ENCODE measurements around the gene PSKH1.

The PSKH1 gene

DNA sequence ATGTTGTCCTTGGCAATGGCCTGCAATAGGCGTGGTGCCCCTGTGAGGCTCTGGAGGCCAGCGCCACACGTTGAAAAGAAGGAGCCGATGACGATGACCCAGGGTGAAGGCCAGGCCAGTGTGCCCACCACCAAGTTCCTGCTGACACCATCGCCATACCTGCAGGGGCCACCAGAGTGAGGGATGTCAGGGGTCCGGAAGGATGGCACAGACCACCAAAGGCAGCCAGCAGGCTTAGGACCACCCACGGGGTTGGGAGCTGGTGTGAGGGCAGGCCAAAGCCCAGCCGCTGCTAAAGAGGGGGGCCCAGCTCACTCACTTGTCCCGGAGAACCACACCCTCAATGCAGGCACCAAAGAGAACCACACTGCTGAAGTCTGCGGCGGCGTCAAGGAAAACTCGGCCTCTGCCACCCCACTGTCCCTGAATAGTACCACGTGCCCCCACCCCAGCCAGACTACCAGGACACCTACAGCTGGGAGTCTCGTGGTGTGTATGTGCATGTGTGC lies 57.3 kb downstream of the PSKH1 start:
- TF ChIP-seq, protein P1, sequence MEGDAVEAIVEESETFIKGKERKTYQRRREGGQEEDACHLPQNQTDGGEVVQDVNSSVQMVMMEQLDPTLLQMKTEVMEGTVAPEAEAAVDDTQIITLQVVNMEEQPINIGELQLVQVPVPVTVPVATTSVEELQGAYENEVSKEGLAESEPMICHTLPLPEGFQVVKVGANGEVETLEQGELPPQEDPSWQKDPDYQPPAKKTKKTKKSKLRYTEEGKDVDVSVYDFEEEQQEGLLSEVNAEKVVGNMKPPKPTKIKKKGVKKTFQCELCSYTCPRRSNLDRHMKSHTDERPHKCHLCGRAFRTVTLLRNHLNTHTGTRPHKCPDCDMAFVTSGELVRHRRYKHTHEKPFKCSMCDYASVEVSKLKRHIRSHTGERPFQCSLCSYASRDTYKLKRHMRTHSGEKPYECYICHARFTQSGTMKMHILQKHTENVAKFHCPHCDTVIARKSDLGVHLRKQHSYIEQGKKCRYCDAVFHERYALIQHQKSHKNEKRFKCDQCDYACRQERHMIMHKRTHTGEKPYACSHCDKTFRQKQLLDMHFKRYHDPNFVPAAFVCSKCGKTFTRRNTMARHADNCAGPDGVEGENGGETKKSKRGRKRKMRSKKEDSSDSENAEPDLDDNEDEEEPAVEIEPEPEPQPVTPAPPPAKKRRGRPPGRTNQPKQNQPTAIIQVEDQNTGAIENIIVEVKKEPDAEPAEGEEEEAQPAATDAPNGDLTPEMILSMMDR (IDR thresholded peaks at IDR 0.05; ENCODE audit: low read length, missing control alignments): no peak
- DNase-seq (ENCODE audit: low read depth): no peak
- no peak overlapping the region for H3K4me3 ChIP-seq (replicated peaks; ENCODE audit: low read depth, low read length)

DNA sequence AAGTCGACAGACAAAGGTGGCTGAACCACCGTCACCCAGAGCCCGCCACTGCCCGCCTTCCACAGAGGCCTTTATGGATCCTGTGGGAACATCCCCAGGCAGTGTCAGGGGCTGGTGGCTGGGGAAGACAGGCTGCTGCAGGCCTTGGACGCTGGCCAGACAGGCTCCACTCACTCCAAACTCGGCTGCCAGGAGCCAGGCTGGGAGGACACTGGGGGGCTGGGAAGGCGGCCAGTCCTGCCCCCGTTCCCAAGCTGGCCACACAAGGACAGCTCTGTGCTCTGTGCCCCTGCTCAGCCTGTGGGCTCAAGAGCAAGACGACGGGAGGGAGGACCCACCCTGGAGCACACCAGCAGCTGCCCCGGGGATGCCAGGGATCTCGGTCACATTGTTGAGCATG lies 58.4 kb downstream of the PSKH1 start:
- TF ChIP-seq, protein P1 (IDR thresholded peaks at IDR 0.05; ENCODE audit: low read length, missing control alignments): no peak
- DNase-seq (ENCODE audit: low read depth): no peak
- H3K4me3 ChIP-seq (replicated peaks; ENCODE audit: low read depth, low read length): no peak overlapping the region

GRCh38 chr16:67953641-67954375 lies 60.8 kb downstream of the PSKH1 start:
- TF ChIP-seq, protein P1 (IDR thresholded peaks at IDR 0.05; ENCODE audit: low read length, missing control alignments): no peak
- DNase-seq (ENCODE audit: low read depth): no peak
- H3K4me3 ChIP-seq (replicated peaks; ENCODE audit: low read depth, low read length): no peak overlapping the region

GRCh38 chr16:67954421-67955196 lies 61.6 kb downstream of the PSKH1 start:
- H3K4me3 ChIP-seq (replicated peaks; ENCODE audit: low read depth, low read length): no peak overlapping the region
- TF ChIP-seq, protein P1 (IDR thresholded peaks at IDR 0.05; ENCODE audit: low read length, missing control alignments): no peak
- DNase-seq (ENCODE audit: low read depth): no peak

DNA sequence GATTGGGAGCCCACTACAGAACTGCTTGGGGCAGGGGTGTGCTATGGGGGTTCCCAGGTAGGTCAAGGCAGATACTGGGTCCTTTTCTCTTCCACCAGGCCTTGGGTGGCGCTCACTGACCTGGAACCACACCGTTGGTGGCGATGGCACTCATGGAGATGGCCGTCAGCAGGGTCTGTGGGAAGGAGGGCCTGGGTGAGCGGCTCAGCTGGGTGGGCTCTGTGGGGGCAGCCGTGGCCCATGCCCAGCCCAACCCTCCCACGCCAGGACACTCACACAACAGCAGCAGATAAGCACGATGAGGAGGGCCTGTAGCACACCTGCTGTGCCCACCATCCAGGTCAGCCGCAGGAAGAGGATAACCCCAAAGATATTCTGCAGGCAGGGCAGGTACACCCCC lies 64.6 kb downstream of the PSKH1 start:
- TF ChIP-seq, protein P1 (IDR thresholded peaks at IDR 0.05; ENCODE audit: low read length, missing control alignments): no peak
- no peak for DNase-seq (ENCODE audit: low read depth)
- H3K4me3 ChIP-seq (replicated peaks; ENCODE audit: low read depth, low read length): no peak overlapping the region

GRCh38 chr16:67959536-67960329 lies 66.7 kb downstream of the PSKH1 start:
- H3K4me3 ChIP-seq (replicated peaks; ENCODE audit: low read depth, low read length): no peak overlapping the region
- TF ChIP-seq, protein P1 (IDR thresholded peaks at IDR 0.05; ENCODE audit: low read length, missing control alignments): no peak
- peak; percentile 53 for DNase-seq (ENCODE audit: low read depth)

Measured in fibroblast of pulmonary artery (primary cell).